HepG2 (cell line): ENCODE data around the gene SCFD2. TPM values are rescaled to one million over a fixed set of nuclear protein-coding genes. Genes with fewer than 3 reads are reported as not detected.

Experiments
- ATAC-seq: fragments of 200-7000 bp; cut with Tn5 transposase; 3 replicates; pipeline ENCODE4 v1.9.1; 2020; ENCODE audit warnings: mild to moderate bottlenecking, moderate library complexity
- BruUV-seq: library from RNA; stranded (reverse); fragments of 400-500 nt; replicated peaks from 2 replicates; lab custom pipeline; 2021; lab: Mats Ljungman, UMichigan
- CTCF ChIA-PET: fragments of 300-600 bp; formaldehyde crosslinking; extraction: SDS; loops from one replicate; lab custom pipeline; 2021; ENCODE audit warnings: low total read pairs, inconsistent platforms, low intra/inter-chr PET ratio; lab: Yijun Ruan, JAX
- POLR2A ChIA-PET: fragments of 350-600 bp; sonication (Branson Sonifier 250); formaldehyde crosslinking; loops from one replicate; lab custom pipeline; 2020; ENCODE audit warnings: antibody characterized with exemption, inconsistent platforms; lab: Yijun Ruan, JAX
- DNase-seq: peaks from one replicate; pipeline ENCODE4 v3.0.0-alpha.2; 2015; ENCODE audit warnings: low spot score
- FAIRE-seq: peaks from 3 replicates; lab custom pipeline; 2011; peaks lifted over from hg19 to GRCh38; lab: Jason Lieb, UNC
- H2AFZ ChIP-seq: one replicate; pipeline ENCODE4 v1.6.1; 2011; ENCODE audit warnings: low read length, inconsistent platforms
- H3K27ac ChIP-seq: fragments of 300-600 bp; 3 replicates; pipeline ENCODE4 v1.8.0; 2011; ENCODE audit warnings: mixed run types, mild to moderate bottlenecking, mixed read lengths, low read length, inconsistent platforms; ENCODE audit not compliant: insufficient read depth; ENCODE audit errors: extremely low read length
- H3K27me3 ChIP-seq, 2 experiments: fragments of 200-600 bp in 1 of 2; 2 replicates in 1 of 2; 3 replicates in 1 of 2; pipeline versions ENCODE4 v1.6.0 to v1.8.0; 2011; ENCODE audit warnings: low read length in 2 of 2, mild to moderate bottlenecking in 2 of 2, moderate library complexity in 2 of 2, inconsistent platforms in 1 of 2; ENCODE audit not compliant: insufficient read depth in 2 of 2, control insufficient read depth in 1 of 2
- H3K36me3 ChIP-seq, 2 experiments: fragments of 200-600 bp in 1 of 2; replicated peaks in 1 of 2; 2 replicates in 1 of 2; 3 replicates in 1 of 2; pipeline versions ENCODE4 v1.5.1 to v1.8.0; 2011; ENCODE audit warnings: low read length in 2 of 2, inconsistent platforms in 1 of 2; ENCODE audit not compliant: insufficient read depth in 2 of 2, control insufficient read depth in 1 of 2
- H3K4me1 ChIP-seq: 2 replicates; pipeline ENCODE4 v1.5.1; 2012; ENCODE audit warnings: low read length, inconsistent platforms; ENCODE audit not compliant: insufficient read depth
- H3K4me2 ChIP-seq: 2 replicates; pipeline ENCODE4 v1.6.0; 2011; ENCODE audit warnings: low read depth, low read length, inconsistent platforms
- H3K4me3 ChIP-seq, 3 experiments: fragments of 200-600 bp in 1 of 3; sonication (generic), shearing (Covaris generic) in 1 of 3; replicated peaks in 1 of 3; 2 replicates each; pipeline ENCODE4 v1.5.1; 2011 to 2016; ENCODE audit warnings: low read length in 3 of 3, inconsistent platforms in 2 of 3, low read depth in 2 of 3, mild to moderate bottlenecking in 2 of 3, control low read depth in 1 of 3, mixed read lengths in 1 of 3; ENCODE audit not compliant: insufficient read depth in 1 of 3
- H3K79me2 ChIP-seq: one replicate; pipeline ENCODE4 v1.6.1; 2011; ENCODE audit warnings: low read length, inconsistent platforms; ENCODE audit not compliant: insufficient read depth
- H3K9ac ChIP-seq: 2 replicates; pipeline ENCODE4 v1.6.0; 2011; ENCODE audit warnings: mild to moderate bottlenecking, low read depth, low read length, inconsistent platforms; ENCODE audit not compliant: insufficient read depth
- H3K9me3 ChIP-seq: 2 replicates; pipeline ENCODE4 v1.5.1; 2012; ENCODE audit warnings: mild to moderate bottlenecking, low read length
- H4K20me1 ChIP-seq: 2 replicates; pipeline ENCODE4 v1.6.0; 2011; ENCODE audit warnings: inconsistent platforms, mild to moderate bottlenecking, low read length, moderate library complexity; ENCODE audit not compliant: insufficient read depth
- ARID3A ChIP-seq: IDR thresholded peaks from 2 replicates; pipeline ENCODE4 v1.6.1; 2012; ENCODE audit warnings: low read depth, low read length, improper control_type of control experiment
- BCL6 ChIP-seq: IDR thresholded peaks from 2 replicates; pipeline ENCODE4 v1.6.1; 2016; ENCODE audit warnings: missing genetic modification reagents, missing compliant biosample characterization
- CEBPB ChIP-seq: IDR thresholded peaks from 2 replicates; pipeline ENCODE4 v1.6.1; 2011; ENCODE audit warnings: low read depth, low read length, improper control_type of control experiment, borderline replicate concordance
- KDM4B ChIP-seq: sonication (generic); formaldehyde crosslinking; IDR thresholded peaks from 2 replicates; pipeline ENCODE4 v1.4.0; 2020; ENCODE audit warnings: missing genetic modification reagents
- MLLT10 ChIP-seq: sonication (generic); formaldehyde crosslinking; IDR thresholded peaks from 2 replicates; pipeline ENCODE4 v1.4.0; 2020; ENCODE audit warnings: missing genetic modification reagents
- PBX3 ChIP-seq: sonication (generic); formaldehyde crosslinking; IDR thresholded peaks from 2 replicates; pipeline ENCODE4 v1.8.1; 2023; ENCODE audit warnings: missing genetic modification reagents, inconsistent platforms, borderline replicate concordance
- PPARG ChIP-seq: conservative IDR thresholded peaks from 2 replicates; pipeline ENCODE4 v1.6.1; 2016; ENCODE audit warnings: missing biosample characterization, missing genetic modification reagents
- RCOR2 ChIP-seq: IDR thresholded peaks from 2 replicates; pipeline ENCODE4 v1.6.1; 2016; ENCODE audit warnings: missing biosample characterization, missing genetic modification reagents
- RXRB ChIP-seq: IDR thresholded peaks from 2 replicates; pipeline ENCODE4 v1.6.1; 2016; ENCODE audit warnings: borderline replicate concordance, missing genetic modification reagents, missing compliant biosample characterization
- ZNF431 ChIP-seq: sonication (generic); formaldehyde crosslinking; IDR thresholded peaks from 2 replicates; pipeline ENCODE4 v1.9.0; 2022; ENCODE audit warnings: missing genetic modification reagents, low read depth, mild to moderate bottlenecking, borderline replicate concordance
- ZNF543 ChIP-seq: sonication (generic); formaldehyde crosslinking; IDR thresholded peaks from 2 replicates; pipeline ENCODE4 v1.4.0; 2020; ENCODE audit warnings: mild to moderate bottlenecking, missing genetic modification reagents
- ZNF709 ChIP-seq: sonication (generic); formaldehyde crosslinking; IDR thresholded peaks from 2 replicates; pipeline ENCODE4 v1.5.0; 2020; ENCODE audit warnings: mild to moderate bottlenecking, missing genetic modification reagents
- ZNF747 ChIP-seq: sonication (generic); formaldehyde crosslinking; IDR thresholded peaks from 2 replicates; pipeline ENCODE4 v1.8.1; 2023; ENCODE audit warnings: missing genetic modification reagents, mild to moderate bottlenecking, borderline replicate concordance
- WGBS: methylation state at CpG from one replicate; pipeline ENCODE4 v1.1.6; 2017; ENCODE audit warnings: low lambda C conversion rate; 5-methylcytosine and 5-hydroxymethylcytosine counted together
- in situ Hi-C: cut with HindIII; loops from 2 replicates; pipeline ENCODE4 v1.10.0; 2017; ENCODE audit warnings: low pct_unique_long_range_greater_than_20kb; ENCODE audit not compliant: extremely low pct_ligation_motif_present
- intact Hi-C: fragments of 100-400 bp; cut with micrococcal nuclease; formaldehyde crosslinking; loops from one replicate; pipeline ENCODE4 v1.10.0; 2022; ENCODE audit not compliant: unreplicated experiment
- polyA plus RNA-seq, 8 experiments: library from polyadenylated mRNA; depleted of rRNA in 3 of 8; stranded (reverse) in 7 of 8; unstranded in 1 of 8; fragments of >200 nt; fragmentation: Illumina TruSeq in 4 of 8; extraction: Trizol in 4 of 8; gene quantifications; 2 replicates each; pipeline versions ENCODE4 v1.2.1 to v1.2.3, GENCODE V29; 2011 to 2016; ENCODE audit warnings: low read depth in 4 of 8, missing spikeins in 1 of 8, mixed read lengths in 1 of 8; ENCODE audit not compliant: insufficient read depth in 1 of 8
- total RNA-seq, 5 experiments: library from RNA; depleted of rRNA; stranded (reverse); fragments of >200 nt; fragmentation: Illumina TruSeq; extraction: Trizol; gene quantifications; 2 replicates each; pipeline ENCODE4 v1.2.3, GENCODE V29; 2016; ENCODE audit warnings: low read depth in 1 of 5
- TF ChIP-seq, protein P1 (sequence below): IDR thresholded peaks from 2 replicates; pipeline ENCODE4 v1.6.1; 2016; ENCODE audit warnings: mild to moderate bottlenecking, missing biosample characterization, missing genetic modification reagents
- TF ChIP-seq, protein P2 (sequence below): sonication (generic); formaldehyde crosslinking; IDR thresholded peaks from 2 replicates; pipeline ENCODE4 v1.4.0; 2020; ENCODE audit warnings: missing genetic modification reagents, mild to moderate bottlenecking, borderline replicate concordance

SCFD2 gene
- total and polyA plus RNA-seq, 2 of the 13 experiments (the other 11 are each of a cell fraction or from before 2014, with no cell fraction given) = 4.6 to 15.6 TPM

DNA sequence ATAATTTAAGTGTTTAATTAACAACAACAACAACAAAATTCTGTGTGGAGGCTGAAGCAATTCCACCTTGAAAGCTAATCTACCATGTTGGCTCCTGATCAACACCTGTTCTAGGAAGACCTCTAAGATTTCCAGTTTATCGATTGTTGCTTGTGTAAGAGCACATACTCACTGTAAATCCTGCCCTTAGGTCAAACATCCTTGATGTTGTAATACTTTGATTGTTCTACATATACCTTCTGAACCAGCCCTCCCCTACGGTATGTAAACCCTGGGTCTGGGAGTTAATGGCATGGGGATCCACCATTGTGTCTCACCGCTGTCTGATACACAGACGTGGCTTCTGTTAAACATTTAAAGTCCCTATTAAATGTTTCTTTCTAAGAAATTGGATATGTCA, 430.5 kb downstream of the SCFD2 start (continued):
- TF ChIP-seq, protein P1, sequence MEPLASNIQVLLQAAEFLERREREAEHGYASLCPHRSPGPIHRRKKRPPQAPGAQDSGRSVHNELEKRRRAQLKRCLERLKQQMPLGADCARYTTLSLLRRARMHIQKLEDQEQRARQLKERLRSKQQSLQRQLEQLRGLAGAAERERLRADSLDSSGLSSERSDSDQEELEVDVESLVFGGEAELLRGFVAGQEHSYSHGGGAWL = no peak
- TF ChIP-seq BCL6 = peak; percentile 96
- TF ChIP-seq RXRB (CRISPR knock-in tag) = peak; percentile 65
- peak; percentile 91 for TF ChIP-seq CEBPB
- peak; percentile 32; the same call in 1 of the 2 replicates for TF ChIP-seq PPARG
- TF ChIP-seq PBX3 (CRISPR knock-in tag) = no peak
- TF ChIP-seq MLLT10 (CRISPR knock-in tag) = no peak
- TF ChIP-seq RCOR2 = 0 out of 2 replicates have a peak, but pooled peaks have one; percentile 57
- peak; percentile 89 for TF ChIP-seq ARID3A

- Histone ChIP-seq H3K79me2 (no peaks in the 10 kb centered on the region), H3K36me3 (no peaks in the 10 kb centered on the region), H2AFZ (no peak overlapping the region), H3K4me3 (no peak overlapping the region), H3K9ac (no peak overlapping the region), H4K20me1 (no peaks in the 10 kb centered on the region), H3K27ac (no peak overlapping the region), H3K9me3 (no peaks in the 10 kb centered on the region), H3K4me2 (no peak overlapping the region), H3K27me3 (no peaks in the 10 kb centered on the region), H3K4me1 (peaks cover 37% of the 10 kb centered on the region)
- CTCF ChIA-PET = no interaction called here
- in situ Hi-C loops (no loop called here), intact Hi-C loops (no loop called here)
- FAIRE-seq = no peak
- ATAC-seq = no peak
- POLR2A ChIA-PET = no interaction called here
- WGBS = 88% methylated on average over 2 of the region's 2 CpGs
- BruUV-seq = no TSS peak
- DNase-seq = no peak
- TF ChIP-seq ZNF431 (CRISPR knock-in tag) (no peak), ZNF709 (CRISPR knock-in tag) (no peak), KDM4B (CRISPR knock-in tag) (no peak), ZNF543 (no peak), ZNF747 (no peak)
- TF ChIP-seq, protein P2, sequence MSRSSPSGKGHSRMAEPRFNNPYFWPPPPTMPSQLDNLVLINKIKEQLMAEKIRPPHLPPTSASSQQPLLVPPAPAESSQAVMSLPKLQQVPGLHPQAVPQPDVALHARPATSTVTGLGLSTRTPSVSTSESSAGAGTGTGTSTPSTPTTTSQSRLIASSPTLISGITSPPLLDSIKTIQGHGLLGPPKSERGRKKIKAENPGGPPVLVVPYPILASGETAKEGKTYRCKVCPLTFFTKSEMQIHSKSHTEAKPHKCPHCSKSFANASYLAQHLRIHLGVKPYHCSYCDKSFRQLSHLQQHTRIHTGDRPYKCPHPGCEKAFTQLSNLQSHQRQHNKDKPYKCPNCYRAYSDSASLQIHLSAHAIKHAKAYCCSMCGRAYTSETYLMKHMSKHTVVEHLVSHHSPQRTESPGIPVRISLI = no peak
Measured at GRCh38 chr4:52933738-52934137, 432.1 kb downstream of the SCFD2 start.
